Skeletal muscle tissue (tissue), 4 donors: ENCODE measurements around the gene RPH3AL. TPM values are rescaled to one million over a fixed set of nuclear protein-coding genes. Genes with fewer than 3 reads are reported as not detected.
"Not testable (repeated sequence)": the region's sequence is repeated elsewhere in the genome, so short reads cannot be mapped to it uniquely, and the experiment has no call there.

Experiments
- H3K27ac ChIP-seq: one replicate; pipeline ENCODE4 v1.7.0; 2013; ENCODE audit warnings: mild to moderate bottlenecking, low read depth, low read length, inconsistent platforms
- H3K27me3 ChIP-seq, 3 donors: one replicate each; pipeline ENCODE4 v1.7.0; 2013; ENCODE audit warnings: low read length in 3 of 3; ENCODE audit not compliant: control insufficient read depth in 3 of 3, insufficient read depth in 3 of 3
- H3K36me3 ChIP-seq, 3 donors: one replicate each; pipeline ENCODE4 v1.7.0; 2013; ENCODE audit warnings: low read length in 3 of 3; ENCODE audit not compliant: control insufficient read depth in 3 of 3, insufficient read depth in 3 of 3
- H3K4me1 ChIP-seq, 3 donors: one replicate each; pipeline ENCODE4 v1.7.0; 2013; ENCODE audit warnings: low read length in 3 of 3, mild to moderate bottlenecking in 3 of 3; ENCODE audit not compliant: control insufficient read depth in 3 of 3, insufficient read depth in 3 of 3
- H3K4me3 ChIP-seq, 3 donors: one replicate each; pipeline ENCODE4 v1.7.0; 2013; ENCODE audit warnings: low read length in 3 of 3
- H3K9ac ChIP-seq, 3 donors: one replicate each; pipeline ENCODE4 v1.7.0; 2013; ENCODE audit warnings: low read length in 3 of 3, mild to moderate bottlenecking in 3 of 3, moderate library complexity in 2 of 3, low read depth in 1 of 3
- H3K9me3 ChIP-seq, 3 donors: one replicate each; pipeline ENCODE4 v1.7.0; 2013; ENCODE audit warnings: low read length in 3 of 3; ENCODE audit not compliant: control insufficient read depth in 3 of 3
- total RNA-seq: library from RNA; depleted of rRNA; stranded (reverse); fragments of >200 nt; gene quantifications from one replicate; pipeline ENCODE4 v1.2.3, GENCODE V29; 2014
- donor health status: Osteomylitis.

RPH3AL gene
- total RNA-seq, 1 donor from 2014 or later: 1.6 TPM

DNA sequence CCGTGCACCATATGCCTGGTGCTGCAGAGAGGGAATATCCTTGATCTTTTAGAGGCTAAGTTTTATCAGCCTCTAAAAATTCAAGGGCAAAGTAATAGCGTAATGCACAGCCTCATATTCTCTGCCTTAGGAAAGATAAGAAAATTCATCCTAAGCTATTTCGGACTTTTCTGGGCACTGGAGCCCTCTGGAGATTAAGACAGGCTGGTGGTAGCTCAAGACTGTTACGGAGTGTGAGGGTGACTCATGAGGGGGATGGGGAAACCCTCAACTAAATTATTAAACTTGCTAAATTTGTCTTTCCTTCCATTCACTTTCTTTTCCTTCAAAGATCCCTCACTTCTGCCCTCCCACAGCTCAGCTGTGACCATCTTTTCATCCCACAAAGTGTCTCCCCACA is 73.3 kb downstream of the RPH3AL start:
- Histone ChIP-seq H3K9ac (no peak overlapping the region), H3K27ac (no peak overlapping the region), H3K36me3 (peaks cover 0 to 9% (median 2%) of the 10 kb centered on the region in 3 donors), H3K27me3 (no peaks in the 10 kb centered on the region), H3K4me1 (peaks cover 0 to 4% (median 0%) of the 10 kb centered on the region in 3 donors), H3K9me3 (no peaks in the 10 kb centered on the region), H3K4me3 (no peak overlapping the region)

DNA sequence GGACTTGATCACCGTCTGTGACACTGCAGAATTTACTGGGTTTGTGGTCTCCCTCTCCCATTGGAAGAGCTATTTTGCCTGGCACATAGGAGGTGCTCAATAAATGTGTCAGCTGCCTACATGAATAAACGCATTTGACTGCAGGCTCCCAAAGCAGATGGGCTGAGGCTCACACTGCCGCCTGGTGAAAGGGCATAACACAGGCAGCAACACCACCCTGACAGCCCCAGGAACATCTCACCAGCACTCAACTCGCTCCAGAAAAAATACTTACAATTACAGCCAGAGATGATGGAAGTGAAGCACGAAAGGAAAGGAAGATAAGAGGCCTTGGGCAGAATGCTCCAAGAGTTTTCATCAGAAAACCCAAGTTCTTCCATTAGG is 73.9 kb downstream of the RPH3AL start:
- Histone ChIP-seq H3K9me3 (no peaks in the 10 kb centered on the region), H3K36me3 (peaks cover 0 to 9% (median 0%) of the 10 kb centered on the region in 3 donors), H3K27me3 (no peaks in the 10 kb centered on the region), H3K27ac (no peak overlapping the region), H3K9ac (no peak overlapping the region), H3K4me3 (no peak overlapping the region), H3K4me1 (peaks cover 0 to 4% (median 0%) of the 10 kb centered on the region in 3 donors)

DNA sequence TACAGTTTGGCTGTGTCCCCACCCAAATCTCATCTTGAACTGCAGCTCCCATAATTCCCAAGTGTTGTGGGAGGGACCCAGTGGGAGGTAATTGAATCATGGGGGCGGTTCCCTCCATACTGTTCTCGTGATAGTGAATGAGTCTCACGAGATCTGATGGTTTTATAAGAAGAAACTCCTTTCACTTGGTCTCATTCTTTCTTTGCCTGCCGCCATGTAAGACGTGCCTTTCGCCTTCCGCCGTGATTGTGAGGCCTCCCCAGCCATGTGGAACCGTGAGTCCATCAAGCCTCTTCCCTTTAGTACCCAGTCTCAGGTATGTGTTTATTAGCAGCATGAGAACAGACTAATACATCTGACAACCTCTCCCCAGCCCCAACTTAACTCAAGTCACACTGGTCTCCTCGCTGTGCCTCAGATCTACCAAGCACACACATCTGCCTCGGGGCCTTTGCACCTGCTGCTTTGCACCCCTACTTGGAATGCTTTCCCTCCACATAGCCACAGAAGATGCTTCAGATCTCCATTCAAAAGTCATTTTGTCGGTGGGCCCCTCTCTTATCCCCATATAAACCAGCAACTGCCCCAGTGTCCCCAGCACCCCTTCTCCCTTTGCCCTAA is 74.4 kb downstream of the RPH3AL start:
- Histone ChIP-seq H3K36me3 (peaks cover 0 to 9% (median 0%) of the 10 kb centered on the region in 3 donors), H3K4me3 (no peak overlapping the region), H3K4me1 (peaks cover 0 to 4% (median 0%) of the 10 kb centered on the region in 3 donors), H3K9me3 (no peaks in the 10 kb centered on the region), H3K27me3 (no peaks in the 10 kb centered on the region), H3K27ac (no peak overlapping the region), H3K9ac (no peak overlapping the region)

DNA sequence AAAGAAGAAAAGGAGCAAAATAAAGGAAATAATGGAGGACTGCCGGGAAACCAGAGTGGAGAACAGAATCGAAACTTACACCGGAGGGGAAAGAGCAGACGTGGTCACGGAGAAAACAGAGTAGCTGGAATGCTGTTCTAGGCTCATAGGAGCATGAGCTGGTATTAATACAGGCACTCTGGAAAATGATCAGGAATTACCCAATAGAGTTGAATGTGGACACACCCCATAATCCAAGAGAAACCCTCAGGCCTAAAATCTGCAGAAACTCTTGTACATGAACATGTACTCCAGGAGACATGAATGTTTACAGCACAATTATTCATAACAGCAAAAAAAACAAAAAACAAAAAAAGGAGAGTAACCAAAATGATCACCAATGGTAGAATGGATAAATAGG is 77.7 kb downstream of the RPH3AL start:
- Histone ChIP-seq H3K9ac (no peak overlapping the region), H3K9me3 (no peaks in the 10 kb centered on the region), H3K27me3 (no peaks in the 10 kb centered on the region), H3K4me3 (no peak overlapping the region), H3K36me3 (no peaks in the 10 kb centered on the region), H3K27ac (no peak overlapping the region), H3K4me1 (no peaks in the 10 kb centered on the region)

DNA sequence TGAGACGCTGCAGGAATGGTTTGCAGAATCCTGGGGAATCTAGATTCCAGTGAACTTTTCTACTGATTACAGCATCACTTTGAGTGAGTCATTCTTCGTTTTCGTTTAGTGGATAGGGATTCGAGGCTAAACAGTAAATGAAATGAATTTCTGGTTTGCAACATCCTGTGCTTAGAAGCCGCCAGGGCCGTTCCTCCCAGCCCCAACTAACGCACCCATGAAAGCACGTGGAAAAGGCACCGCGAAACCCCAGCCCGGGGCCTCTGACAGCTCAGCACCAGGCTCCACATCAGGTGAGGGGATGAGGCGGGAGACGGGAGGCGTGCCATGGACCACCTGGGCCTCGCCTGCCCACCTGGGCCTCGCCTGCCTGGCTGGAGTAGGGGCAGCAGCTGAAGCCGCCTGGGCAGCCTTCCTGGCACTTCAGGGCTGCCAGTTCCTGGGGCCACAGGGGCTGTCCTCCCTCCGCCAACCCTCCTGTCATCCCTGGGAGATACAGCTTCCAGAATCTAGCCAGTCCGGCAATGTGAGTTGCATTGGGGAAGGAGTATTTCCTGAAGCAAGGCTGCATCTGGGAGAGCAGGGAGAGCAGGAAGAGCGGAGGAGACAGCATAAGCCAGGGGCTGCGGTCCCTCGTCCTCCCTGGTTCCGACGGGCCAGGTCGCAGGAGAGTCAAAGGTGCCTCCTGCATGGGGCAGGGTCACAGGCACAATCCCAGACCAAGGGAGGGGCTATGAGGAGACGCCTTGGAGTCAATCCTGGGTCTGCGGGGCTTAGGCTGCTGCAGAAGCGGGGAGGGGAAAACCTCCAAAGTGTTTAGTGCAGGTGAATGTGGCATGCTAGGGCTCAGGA is 78.4 kb downstream of the RPH3AL start:
- Histone ChIP-seq H3K9ac (no peak overlapping the region), H3K4me3 (no peak overlapping the region), H3K27me3 (no peaks in the 10 kb centered on the region), H3K4me1 (no peaks in the 10 kb centered on the region), H3K9me3 (no peaks in the 10 kb centered on the region), H3K36me3 (peaks cover 0 to 3% (median 0%) of the 10 kb centered on the region in 3 donors), H3K27ac (no peak overlapping the region)

DNA sequence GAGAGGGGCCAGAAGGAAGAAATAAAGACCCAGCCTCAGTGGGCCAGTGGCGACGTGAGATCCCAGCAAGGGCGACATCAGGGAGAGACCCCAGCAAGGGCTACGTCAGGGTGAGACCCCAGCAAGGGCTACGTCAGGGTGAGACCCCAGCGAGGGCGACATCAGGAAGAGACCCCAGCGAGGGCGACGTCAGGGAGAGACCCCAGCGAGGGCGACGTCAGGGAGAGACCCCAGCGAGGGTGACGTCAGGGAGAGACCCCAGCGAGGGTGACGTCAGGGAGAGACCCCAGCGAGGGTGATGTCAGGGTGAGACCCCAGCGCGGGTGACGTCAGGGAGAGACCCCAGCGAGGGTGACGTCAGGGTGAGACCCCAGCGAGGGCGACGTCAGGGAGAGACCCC is 79.8 kb downstream of the RPH3AL start:
- H3K36me3 ChIP-seq, H3K27ac ChIP-seq, H3K4me1 ChIP-seq, H3K9me3 ChIP-seq, H3K4me3 ChIP-seq, H3K9ac ChIP-seq, H3K27me3 ChIP-seq: not testable (repeated sequence)

DNA sequence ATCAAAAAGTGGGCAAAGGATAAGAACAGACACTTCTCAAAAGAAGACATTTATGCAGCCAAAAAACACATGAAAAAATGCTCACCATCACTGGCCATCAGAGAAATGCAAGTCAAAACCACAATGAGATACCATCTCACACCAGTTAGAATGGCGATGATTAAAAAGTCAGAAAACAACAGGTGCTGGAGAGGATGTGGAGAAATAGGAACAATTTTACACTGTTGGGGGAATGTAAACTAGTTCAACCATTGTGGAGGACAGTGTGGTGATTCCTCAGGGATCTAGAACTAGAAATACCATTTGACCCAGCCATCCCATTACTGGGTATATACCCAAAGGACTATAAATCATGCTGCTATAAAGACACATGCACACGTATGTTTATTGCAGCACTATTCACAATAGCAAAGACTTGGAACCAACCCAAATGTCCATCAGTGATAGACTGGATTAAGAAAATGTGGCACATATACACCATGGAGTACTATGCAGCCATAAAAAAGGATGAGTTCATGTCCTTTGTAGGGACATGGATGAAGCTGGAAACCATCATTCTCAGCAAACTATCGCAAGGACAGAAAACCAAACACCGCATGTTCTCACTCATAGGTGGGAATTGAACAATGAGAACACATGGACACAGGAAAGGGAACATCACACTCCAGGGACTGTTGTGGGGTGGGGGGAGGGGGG is 80.5 kb downstream of the RPH3AL start:
- H3K9me3 ChIP-seq, H3K4me3 ChIP-seq, H3K27ac ChIP-seq, H3K27me3 ChIP-seq, H3K9ac ChIP-seq, H3K4me1 ChIP-seq, H3K36me3 ChIP-seq: not testable (repeated sequence)

DNA sequence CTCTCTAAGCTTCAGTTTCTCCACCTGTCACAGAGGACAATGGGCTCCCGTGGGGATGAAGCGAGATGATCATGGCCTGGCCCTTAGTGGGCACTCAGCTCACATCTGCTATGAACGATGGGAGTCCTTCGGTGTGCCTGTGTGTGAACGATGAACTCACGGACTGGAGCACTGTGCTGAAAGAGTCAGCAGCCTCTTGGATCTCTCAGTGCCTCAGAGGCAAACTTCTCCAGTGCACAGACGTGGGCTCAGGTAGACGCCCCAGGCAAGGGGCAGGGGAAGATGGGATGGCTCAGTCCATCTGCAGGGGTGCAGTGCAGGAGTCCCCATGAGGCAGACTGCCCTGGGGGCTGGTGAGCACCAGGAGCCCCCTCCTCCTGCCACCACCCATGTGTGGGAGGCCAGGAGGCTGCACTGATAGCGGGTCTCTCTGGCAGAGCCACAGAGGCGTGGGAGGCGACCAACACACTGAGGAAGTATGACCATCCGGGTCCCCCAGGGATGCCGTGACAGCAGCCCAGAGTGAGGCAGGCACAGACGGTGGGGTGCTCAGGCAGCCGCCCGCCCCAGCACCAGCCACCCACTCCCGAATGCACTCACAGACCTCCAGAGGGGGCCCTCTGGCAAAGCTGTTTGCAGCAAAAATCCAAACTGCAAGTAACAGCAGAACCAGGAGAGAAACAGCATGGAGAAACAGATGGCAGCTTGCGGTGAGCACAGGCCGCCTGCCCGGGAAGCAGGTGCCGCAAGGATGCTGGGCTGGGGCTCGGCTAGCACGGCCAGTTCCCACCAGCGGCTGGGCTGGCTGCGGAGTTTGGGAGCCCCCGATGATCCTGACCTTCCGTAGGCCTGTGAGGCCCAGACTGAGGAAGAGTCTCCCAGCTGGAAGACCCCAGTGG is 82.7 kb downstream of the RPH3AL start:
- Histone ChIP-seq H3K4me3 (no peak overlapping the region), H3K36me3 (peaks cover 0 to 3% (median 0%) of the 10 kb centered on the region in 3 donors), H3K4me1 (peaks cover 23 to 24% (median 23%) of the 10 kb centered on the region in 3 donors), H3K9ac (no peak overlapping the region), H3K27me3 (no peaks in the 10 kb centered on the region), H3K9me3 (no peaks in the 10 kb centered on the region), H3K27ac (no peak overlapping the region)
